ENCODE results near the gene CCL17. TPM values are rescaled to one million over a fixed set of nuclear protein-coding genes. Genes with fewer than 3 reads are reported as not detected.

Gene CCL17
- total RNA-seq, 2 experiments from 2014 or later, result not detected

GRCh38 chr16:57388359-57389086 lies 16.0 kb upstream of the CCL17 start:
- intact Hi-C loops (cut with micrococcal nuclease; ENCODE audit: unreplicated experiment), result no loop called here
- no peak for TF ChIP-seq EZH2phosphoT487 (IDR thresholded peaks at IDR 0.05; ENCODE audit: borderline replicate concordance, low read depth, low read length)
- DNase-seq (ENCODE audit: low spot score), result no peak
- CTCF ChIA-PET (ENCODE audit: unreplicated experiment), result no interaction called here
- BruUV-seq (replicated peaks), result no TSS peak
- Histone ChIP-seq H3K4me1 (ENCODE audit: insufficient read depth, low read length, poor library complexity, severe bottlenecking) (peaks cover 8% of the 10 kb centered on the region), H3K79me2 (ENCODE audit: insufficient read depth, low read depth, low read length) (no peaks in the 10 kb centered on the region), H3K9me3 (ENCODE audit: low read length) (no peaks in the 10 kb centered on the region), H4K20me1 (ENCODE audit: insufficient read depth, low read length) (no peaks in the 10 kb centered on the region), H2AFZ (ENCODE audit: low read length) (no peak overlapping the region), H3K27ac (ENCODE audit: low read depth, low read length, poor library complexity, severe bottlenecking) (no peak overlapping the region), H3K36me3 (ENCODE audit: insufficient read depth, low read length) (no peaks in the 10 kb centered on the region), H3K9me2 (ENCODE audit: insufficient read depth, low read length) (no peaks in the 10 kb centered on the region), H3K4me2 (ENCODE audit: low read length) (no peak overlapping the region), H3K4me3 (ENCODE audit: low read depth, low read length, poor library complexity, severe bottlenecking) (no peak overlapping the region)
- POLR2A ChIA-PET, result interaction anchor here (0.6 kb wide), 1 partner anchor 28 kb away, joined by 3 read pairs; no protein-coding TSS in a partner anchor

- CTCF ChIA-PET (ENCODE audit: unreplicated experiment), result no interaction called here
- H3K27ac ChIP-seq (ENCODE audit: low read depth, low read length, poor library complexity, severe bottlenecking), result no peak overlapping the region
- H3K9me2 ChIP-seq (ENCODE audit: insufficient read depth, low read length), result no peaks in the 10 kb centered on the region
- POLR2A ChIA-PET, result no interaction called here
- no peaks in the 10 kb centered on the region for H4K20me1 ChIP-seq (ENCODE audit: insufficient read depth, low read length)
- peaks cover 7% of the 10 kb centered on the region for H3K4me1 ChIP-seq (ENCODE audit: insufficient read depth, low read length, poor library complexity, severe bottlenecking)
- H3K79me2 ChIP-seq (ENCODE audit: insufficient read depth, low read depth, low read length), result no peaks in the 10 kb centered on the region
- H3K36me3 ChIP-seq (ENCODE audit: insufficient read depth, low read length), result no peaks in the 10 kb centered on the region
- no peak overlapping the region for H3K4me3 ChIP-seq (ENCODE audit: low read depth, low read length, poor library complexity, severe bottlenecking)
- no peak overlapping the region for H3K4me2 ChIP-seq (ENCODE audit: low read length)
- no peak overlapping the region for H2AFZ ChIP-seq (ENCODE audit: low read length)
- intact Hi-C loops (cut with micrococcal nuclease; ENCODE audit: unreplicated experiment), result no loop called here
- BruUV-seq (replicated peaks), result no TSS peak
- TF ChIP-seq CTCF (conservative IDR thresholded peaks at IDR 0.05; ENCODE audit: low read length), result no peak
- TF ChIP-seq EZH2phosphoT487 (IDR thresholded peaks at IDR 0.05; ENCODE audit: borderline replicate concordance, low read depth, low read length), result no peak
- DNase-seq (ENCODE audit: low spot score), result no peak
- no peaks in the 10 kb centered on the region for H3K9me3 ChIP-seq (ENCODE audit: low read length)
These were observed 15.5 kb upstream of the CCL17 start for GRCh38 chr16:57389087-57389468.

GRCh38 chr16:57390636-57391295 lies 13.8 kb upstream of the CCL17 start:
- ChIA-PET CTCF (ENCODE audit: unreplicated experiment) (no interaction called here), POLR2A (interaction anchor here (0.7 to 0.9 kb wide), 2 partner anchors 16 to 25 kb away, joined by 3 to 8 read pairs; no protein-coding TSS in a partner anchor)
- Histone ChIP-seq H3K4me2 (ENCODE audit: low read length) (no peak overlapping the region), H3K27ac (ENCODE audit: low read depth, low read length, poor library complexity, severe bottlenecking) (no peak overlapping the region), H3K79me2 (ENCODE audit: insufficient read depth, low read depth, low read length) (no peaks in the 10 kb centered on the region), H4K20me1 (ENCODE audit: insufficient read depth, low read length) (no peaks in the 10 kb centered on the region), H2AFZ (ENCODE audit: low read length) (no peak overlapping the region), H3K4me3 (ENCODE audit: low read depth, low read length, poor library complexity, severe bottlenecking) (no peak overlapping the region), H3K9me2 (ENCODE audit: insufficient read depth, low read length) (no peaks in the 10 kb centered on the region), H3K36me3 (ENCODE audit: insufficient read depth, low read length) (no peaks in the 10 kb centered on the region), H3K9me3 (ENCODE audit: low read length) (no peaks in the 10 kb centered on the region), H3K4me1 (ENCODE audit: insufficient read depth, low read length, poor library complexity, severe bottlenecking) (no peaks in the 10 kb centered on the region)
- BruUV-seq (replicated peaks), result no TSS peak
- TF ChIP-seq EZH2phosphoT487 (IDR thresholded peaks at IDR 0.05; ENCODE audit: borderline replicate concordance, low read depth, low read length), result no peak
- TF ChIP-seq CTCF (conservative IDR thresholded peaks at IDR 0.05; ENCODE audit: low read length), result no peak
- intact Hi-C loops (cut with micrococcal nuclease; ENCODE audit: unreplicated experiment), result no loop called here
- no peak for DNase-seq (ENCODE audit: low spot score)

Measured in OCI-LY7 (cell line).